PC-9 (cell line): ENCODE data around the gene RAB4A. TPM values are rescaled to one million over a fixed set of nuclear protein-coding genes. Genes with fewer than 3 reads are reported as not detected.

Source experiments
- BruUV-seq: library from RNA; stranded (reverse); fragments of 400-500 nt; replicated peaks from 2 replicates; lab custom pipeline; 2021; lab: Mats Ljungman, UMichigan
- CTCF ChIA-PET: fragments of 300-600 bp; sonication (Branson Sonifier 250); formaldehyde crosslinking; loops from one replicate; lab custom pipeline; 2022; ENCODE audit warnings: antibody characterized with exemption; lab: Charles Lee
- POLR2A ChIA-PET: fragments of 300-600 bp; sonication (Branson Sonifier 250); formaldehyde crosslinking; loops from one replicate; lab custom pipeline; 2022; ENCODE audit warnings: antibody characterized with exemption; ENCODE audit not compliant: unreplicated experiment; lab: Charles Lee
- DNase-seq, 2 experiments: peaks; one replicate each; pipeline versions ENCODE4 v3.0.0 to v3.0.0-alpha.2; 2015 to 2022; ENCODE audit warnings: mixed read lengths in 1 of 2
- H2AFZ ChIP-seq: fragments of 200-600 bp; sonication (generic); 2 replicates; pipeline ENCODE4 v1.8.1; 2017; ENCODE audit warnings: antibody characterized with exemption
- H3F3A ChIP-seq: fragments of 200-600 bp; sonication (generic); 2 replicates; pipeline ENCODE4 v1.8.1; 2017; ENCODE audit warnings: antibody characterized with exemption, mild to moderate bottlenecking, low read depth; ENCODE audit not compliant: insufficient read depth
- H3K27ac ChIP-seq: fragments of 200-600 bp; sonication (generic); 2 replicates; pipeline ENCODE4 v1.6.1; 2016; ENCODE audit warnings: mixed run types
- H3K27me3 ChIP-seq: fragments of 200-600 bp; sonication (generic); 2 replicates; pipeline ENCODE4 v1.6.1; 2016; ENCODE audit warnings: low read depth, mixed run types; ENCODE audit not compliant: insufficient read depth
- H3K36me3 ChIP-seq: fragments of 200-600 bp; sonication (generic); 2 replicates; pipeline ENCODE4 v1.6.1; 2016; ENCODE audit warnings: low read depth, mixed run types
- H3K4me1 ChIP-seq: fragments of 200-600 bp; sonication (generic); replicated peaks from 2 replicates; pipeline ENCODE4 v1.6.1; 2016; ENCODE audit warnings: mixed run types; ENCODE audit not compliant: insufficient read depth
- H3K4me2 ChIP-seq: fragments of 200-600 bp; sonication (generic); 2 replicates; pipeline ENCODE4 v1.6.1; 2017; ENCODE audit warnings: mixed run types
- H3K4me3 ChIP-seq: fragments of 200-600 bp; sonication (generic); 2 replicates; pipeline ENCODE4 v1.6.1; 2016; ENCODE audit warnings: mixed run types
- H3K79me2 ChIP-seq: fragments of 200-600 bp; sonication (generic); 2 replicates; pipeline ENCODE4 v1.6.1; 2017; ENCODE audit warnings: low read depth, mixed run types
- H3K9me2 ChIP-seq: fragments of 200-600 bp; sonication (generic); 2 replicates; pipeline ENCODE4 v1.8.1; 2017; ENCODE audit warnings: mild to moderate bottlenecking; ENCODE audit not compliant: insufficient read depth
- H3K9me3 ChIP-seq: fragments of 200-600 bp; sonication (generic); 2 replicates; pipeline ENCODE4 v1.8.1; 2016; ENCODE audit warnings: low read depth; ENCODE audit not compliant: insufficient read depth
- H4K20me1 ChIP-seq: fragments of 200-600 bp; sonication (generic); 2 replicates; pipeline ENCODE4 v1.8.1; 2017; ENCODE audit not compliant: insufficient read depth
- CTCF ChIP-seq: fragments of 200-600 bp; sonication (generic); conservative IDR thresholded peaks from 2 replicates; pipeline ENCODE4 v1.6.1; 2017; ENCODE audit warnings: mixed run types, antibody characterized with exemption, mild to moderate bottlenecking, moderate library complexity
- EZH2 ChIP-seq: fragments of 200-600 bp; sonication (generic); IDR thresholded peaks from 2 replicates; pipeline ENCODE4 v1.8.0; 2017; ENCODE audit warnings: antibody characterized with exemption, low read depth
- intact Hi-C: fragments of 100-400 bp; cut with micrococcal nuclease; formaldehyde crosslinking; loops from one replicate; pipeline ENCODE4 v1.10.0; 2022; ENCODE audit not compliant: unreplicated experiment
- total RNA-seq: library from RNA; stranded (reverse); gene quantifications from 2 replicates; pipeline ENCODE4 v1.2.3, GENCODE V29; 2021

The RAB4A gene
- total RNA-seq, 1 experiment from 2014 or later, result 29.0 TPM

GRCh38 chr1:229272164-229273158, 1.6 kb downstream of the RAB4A start:
- Histone ChIP-seq H3K36me3 (no peaks in the 10 kb centered on the region), H4K20me1 (no peaks in the 10 kb centered on the region), H3F3A (peaks cover 19% of the 10 kb centered on the region; the same call in 1 of the 2 replicates), H3K27ac (no peak overlapping the region), H3K9me2 (no peaks in the 10 kb centered on the region), H3K4me1 (peaks cover 25% of the 10 kb centered on the region), H3K4me3 (peak overlapping the region; percentile 71), H3K9me3 (no peaks in the 10 kb centered on the region), H3K4me2 (peak overlapping the region; percentile 96), H2AFZ (peak overlapping the region; percentile 86; the same call in 1 of the 2 replicates), H3K27me3 (no peaks in the 10 kb centered on the region), H3K79me2 (peaks cover 31% of the 10 kb centered on the region)
- TF ChIP-seq EZH2 (no peak), CTCF (no peak)
- ChIA-PET POLR2A (no interaction called here), CTCF (no interaction called here)
- DNase-seq, result no peak
- no TSS peak for BruUV-seq
- intact Hi-C loops, result loop anchor here (1.0 kb wide), 1 partner anchor 69 kb away; no protein-coding TSS in a partner anchor

GRCh38 chr1:229273507-229274232, 2.8 kb downstream of the RAB4A start:
- intact Hi-C loops, result no loop called here
- BruUV-seq, result no TSS peak
- no peak for TF ChIP-seq EZH2
- no peak for TF ChIP-seq CTCF
- no peaks in the 10 kb centered on the region for H4K20me1 ChIP-seq
- peak overlapping the region; percentile 96 for H3K4me2 ChIP-seq
- H3K36me3 ChIP-seq, result no peaks in the 10 kb centered on the region
- H2AFZ ChIP-seq, result no peak overlapping the region
- no peak overlapping the region for H3K27ac ChIP-seq
- H3K9me3 ChIP-seq, result no peaks in the 10 kb centered on the region
- peak in 1 of 2 experiments; percentile 66 for DNase-seq
- peaks cover 31% of the 10 kb centered on the region for H3K79me2 ChIP-seq
- no peaks in the 10 kb centered on the region for H3K9me2 ChIP-seq
- no peak overlapping the region for H3K4me3 ChIP-seq
- POLR2A ChIA-PET, result no interaction called here
- H3K27me3 ChIP-seq, result no peaks in the 10 kb centered on the region
- CTCF ChIA-PET, result no interaction called here
- H3F3A ChIP-seq, result peaks cover 12% of the 10 kb centered on the region; the same call in 1 of the 2 replicates
- H3K4me1 ChIP-seq, result peaks cover 23% of the 10 kb centered on the region

GRCh38 chr1:229275005-229275404, 4.1 kb downstream of the RAB4A start:
- Histone ChIP-seq H3K4me2 (no peak overlapping the region), H3K79me2 (peaks cover 31% of the 10 kb centered on the region), H3K9me2 (no peaks in the 10 kb centered on the region), H4K20me1 (no peaks in the 10 kb centered on the region), H3K27me3 (no peaks in the 10 kb centered on the region), H3K4me3 (no peak overlapping the region), H3K9me3 (no peaks in the 10 kb centered on the region), H3F3A (peaks cover 4% of the 10 kb centered on the region; the same call in 1 of the 2 replicates), H3K4me1 (peaks cover 21% of the 10 kb centered on the region), H3K27ac (no peak overlapping the region), H3K36me3 (no peaks in the 10 kb centered on the region), H2AFZ (no peak overlapping the region)
- ChIA-PET POLR2A (no interaction called here), CTCF (no interaction called here)
- no TSS peak for BruUV-seq
- intact Hi-C loops, result no loop called here
- TF ChIP-seq EZH2 (no peak), CTCF (no peak)
- DNase-seq, result no peak
